OCI-LY1 (cell line): ENCODE results near the gene CNIH4.

Experiments used
- H2AFZ ChIP-seq: fragments of 200-600 bp; sonication (generic), shearing (Covaris generic); 2 replicates; pipeline ENCODE4 v1.6.0; 2014; ENCODE audit warnings: antibody characterized with exemption, mild to moderate bottlenecking, low read length
- H3F3A ChIP-seq: fragments of 200-600 bp; sonication (generic), shearing (Covaris generic); 2 replicates; pipeline ENCODE4 v1.6.0; 2014; ENCODE audit warnings: mild to moderate bottlenecking, antibody characterized with exemption, low read length, moderate library complexity; ENCODE audit not compliant: insufficient read depth
- H3K27ac ChIP-seq: fragments of 200-600 bp; sonication (generic); 2 replicates; pipeline ENCODE4 v1.5.1; 2014; ENCODE audit warnings: low read length, mixed run types, mild to moderate bottlenecking, low read depth; ENCODE audit not compliant: poor library complexity, severe bottlenecking
- H3K27me3 ChIP-seq: fragments of 200-600 bp; sonication (generic); 2 replicates; pipeline ENCODE4 v1.6.0; 2014; ENCODE audit warnings: antibody characterized with exemption, mild to moderate bottlenecking, low read length, moderate library complexity; ENCODE audit not compliant: insufficient read depth
- H3K36me3 ChIP-seq: fragments of 200-600 bp; sonication (generic); 2 replicates; pipeline ENCODE4 v1.6.1; 2014; ENCODE audit warnings: mild to moderate bottlenecking, antibody characterized with exemption, low read length, moderate library complexity, mixed read lengths; ENCODE audit not compliant: insufficient read depth
- H3K4me1 ChIP-seq: fragments of 200-600 bp; sonication (generic); 2 replicates; pipeline ENCODE4 v1.5.1; 2014; ENCODE audit warnings: mild to moderate bottlenecking, low read length, moderate library complexity; ENCODE audit not compliant: insufficient read depth, severe bottlenecking
- H3K4me2 ChIP-seq: fragments of 200-600 bp; sonication (generic), shearing (Covaris generic); 2 replicates; pipeline ENCODE4 v1.6.1; 2014; ENCODE audit warnings: low read length
- H3K4me3 ChIP-seq: fragments of 200-600 bp; sonication (generic); 2 replicates; pipeline ENCODE4 v1.5.1; 2014; ENCODE audit warnings: low read length, low read depth, mild to moderate bottlenecking, mixed read lengths; ENCODE audit not compliant: poor library complexity, severe bottlenecking
- H3K79me2 ChIP-seq: fragments of 200-600 bp; shearing (Covaris generic); 2 replicates; pipeline ENCODE4 v1.6.1; 2016; ENCODE audit warnings: mixed run types, low read length, mixed read lengths; ENCODE audit not compliant: insufficient read depth
- H3K9ac ChIP-seq: fragments of 200-600 bp; sonication (generic), shearing (Covaris generic); 2 replicates; pipeline ENCODE4 v1.6.1; 2014; ENCODE audit warnings: mild to moderate bottlenecking, low read length, mixed read lengths
- H3K9me2 ChIP-seq: fragments of 200-600 bp; sonication (generic), shearing (Covaris generic); 2 replicates; pipeline ENCODE4 v1.6.1; 2014; ENCODE audit warnings: low read depth, mild to moderate bottlenecking, low read length, mixed read lengths
- H3K9me3 ChIP-seq: fragments of 200-600 bp; shearing (Covaris generic); 2 replicates; pipeline ENCODE4 v1.6.1; 2014; ENCODE audit warnings: low read length, mixed read lengths
- H4K20me1 ChIP-seq: fragments of 200-600 bp; sonication (generic), shearing (Covaris generic); 2 replicates; pipeline ENCODE4 v1.6.0; 2016; ENCODE audit warnings: mild to moderate bottlenecking, low read length; ENCODE audit not compliant: insufficient read depth
- EZH2 ChIP-seq: fragments of 200-600 bp; sonication (generic), shearing (Covaris generic); IDR thresholded peaks from 2 replicates; pipeline ENCODE4 v1.8.0; 2017; ENCODE audit warnings: borderline replicate concordance, mixed run types, mild to moderate bottlenecking, antibody characterized with exemption, low read length, moderate library complexity, mixed read lengths
- TF ChIP-seq, protein P1 (sequence below): fragments of 200-600 bp; sonication (generic), shearing (Covaris generic); IDR thresholded peaks from 2 replicates; pipeline ENCODE4 v1.5.1; 2017; ENCODE audit warnings: mild to moderate bottlenecking, antibody characterized with exemption, low read length, moderate library complexity, mixed read lengths

The CNIH4 gene

GRCh38 chr1:224381880-224382548 lies 25.3 kb downstream of the CNIH4 start:
- H3K9ac ChIP-seq, result no peak overlapping the region
- no peaks in the 10 kb centered on the region for H3K9me3 ChIP-seq
- no peaks in the 10 kb centered on the region for H3F3A ChIP-seq
- no peaks in the 10 kb centered on the region for H3K27me3 ChIP-seq
- no peaks in the 10 kb centered on the region for H3K4me1 ChIP-seq
- H3K36me3 ChIP-seq, result peaks cover 22% of the 10 kb centered on the region; the same call in 1 of the 2 replicates
- H3K9me2 ChIP-seq, result no peaks in the 10 kb centered on the region
- H3K27ac ChIP-seq, result no peak overlapping the region
- H4K20me1 ChIP-seq, result no peaks in the 10 kb centered on the region
- no peak overlapping the region for H3K4me3 ChIP-seq
- no peak for TF ChIP-seq EZH2
- TF ChIP-seq, protein P1, sequence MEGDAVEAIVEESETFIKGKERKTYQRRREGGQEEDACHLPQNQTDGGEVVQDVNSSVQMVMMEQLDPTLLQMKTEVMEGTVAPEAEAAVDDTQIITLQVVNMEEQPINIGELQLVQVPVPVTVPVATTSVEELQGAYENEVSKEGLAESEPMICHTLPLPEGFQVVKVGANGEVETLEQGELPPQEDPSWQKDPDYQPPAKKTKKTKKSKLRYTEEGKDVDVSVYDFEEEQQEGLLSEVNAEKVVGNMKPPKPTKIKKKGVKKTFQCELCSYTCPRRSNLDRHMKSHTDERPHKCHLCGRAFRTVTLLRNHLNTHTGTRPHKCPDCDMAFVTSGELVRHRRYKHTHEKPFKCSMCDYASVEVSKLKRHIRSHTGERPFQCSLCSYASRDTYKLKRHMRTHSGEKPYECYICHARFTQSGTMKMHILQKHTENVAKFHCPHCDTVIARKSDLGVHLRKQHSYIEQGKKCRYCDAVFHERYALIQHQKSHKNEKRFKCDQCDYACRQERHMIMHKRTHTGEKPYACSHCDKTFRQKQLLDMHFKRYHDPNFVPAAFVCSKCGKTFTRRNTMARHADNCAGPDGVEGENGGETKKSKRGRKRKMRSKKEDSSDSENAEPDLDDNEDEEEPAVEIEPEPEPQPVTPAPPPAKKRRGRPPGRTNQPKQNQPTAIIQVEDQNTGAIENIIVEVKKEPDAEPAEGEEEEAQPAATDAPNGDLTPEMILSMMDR, result no peak
- no peak overlapping the region for H3K4me2 ChIP-seq
- H3K79me2 ChIP-seq, result no peaks in the 10 kb centered on the region
- no peak overlapping the region for H2AFZ ChIP-seq

GRCh38 chr1:224383218-224383617 lies 26.5 kb downstream of the CNIH4 start:
- TF ChIP-seq, protein P1, result no peak
- TF ChIP-seq EZH2, result no peak
- H3K27me3 ChIP-seq, result no peaks in the 10 kb centered on the region
- no peak overlapping the region for H3K27ac ChIP-seq
- H3K4me3 ChIP-seq, result no peak overlapping the region
- H3K79me2 ChIP-seq, result no peaks in the 10 kb centered on the region
- no peaks in the 10 kb centered on the region for H3K9me3 ChIP-seq
- H2AFZ ChIP-seq, result no peak overlapping the region
- H3K4me1 ChIP-seq, result peaks cover 5% of the 10 kb centered on the region
- no peaks in the 10 kb centered on the region for H3F3A ChIP-seq
- H3K36me3 ChIP-seq, result peaks cover 32% of the 10 kb centered on the region
- no peaks in the 10 kb centered on the region for H4K20me1 ChIP-seq
- no peaks in the 10 kb centered on the region for H3K9me2 ChIP-seq
- H3K4me2 ChIP-seq, result no peak overlapping the region
- H3K9ac ChIP-seq, result no peak overlapping the region

DNA sequence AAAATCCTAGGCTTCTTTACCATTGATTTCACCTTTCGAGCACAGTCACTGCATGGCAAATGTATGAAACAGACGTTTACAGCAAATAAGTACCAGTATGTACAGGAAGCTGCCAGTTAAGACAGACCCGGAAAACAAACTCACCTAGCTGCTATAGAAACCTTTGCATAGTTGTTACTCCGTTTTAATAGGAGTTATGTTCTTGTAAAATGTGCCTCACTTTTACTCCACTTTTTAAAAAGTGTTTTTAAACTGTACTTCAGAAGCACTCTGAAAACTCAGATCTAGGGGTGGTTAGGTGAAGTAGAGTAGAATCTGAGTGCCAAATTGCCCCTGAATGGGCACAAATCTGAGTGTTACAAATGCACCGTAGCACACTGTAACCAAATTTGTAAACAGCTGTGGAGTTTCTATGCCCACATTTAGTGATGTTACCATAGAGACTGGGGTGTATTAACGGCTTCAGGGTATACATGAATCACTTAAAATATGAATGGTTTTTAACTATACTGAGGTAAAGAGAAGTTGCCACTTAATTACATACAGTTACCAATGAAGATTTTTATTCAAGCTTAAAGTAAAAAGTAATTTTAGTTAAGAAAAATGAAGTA lies 30.7 kb downstream of the CNIH4 start:
- TF ChIP-seq, protein P1, result no peak
- TF ChIP-seq EZH2, result no peak
- Histone ChIP-seq H3K9me2 (no peaks in the 10 kb centered on the region), H3K36me3 (peaks cover 63% of the 10 kb centered on the region), H3K27ac (no peak overlapping the region), H3K9me3 (no peaks in the 10 kb centered on the region), H3K4me1 (peaks cover 5% of the 10 kb centered on the region), H4K20me1 (no peaks in the 10 kb centered on the region), H3K4me3 (no peak overlapping the region), H3K4me2 (no peak overlapping the region), H3K27me3 (no peaks in the 10 kb centered on the region), H3K9ac (no peak overlapping the region), H2AFZ (no peak overlapping the region), H3K79me2 (no peaks in the 10 kb centered on the region), H3F3A (no peaks in the 10 kb centered on the region)
